ENCODE results near the gene CST5. TPM values are rescaled to one million over a fixed set of nuclear protein-coding genes. Genes with fewer than 3 reads are reported as not detected.

Gene CST5
- polyA plus RNA-seq, 2 of the 4 experiments (the other 2 are of a cell fraction) = not detected

DNA sequence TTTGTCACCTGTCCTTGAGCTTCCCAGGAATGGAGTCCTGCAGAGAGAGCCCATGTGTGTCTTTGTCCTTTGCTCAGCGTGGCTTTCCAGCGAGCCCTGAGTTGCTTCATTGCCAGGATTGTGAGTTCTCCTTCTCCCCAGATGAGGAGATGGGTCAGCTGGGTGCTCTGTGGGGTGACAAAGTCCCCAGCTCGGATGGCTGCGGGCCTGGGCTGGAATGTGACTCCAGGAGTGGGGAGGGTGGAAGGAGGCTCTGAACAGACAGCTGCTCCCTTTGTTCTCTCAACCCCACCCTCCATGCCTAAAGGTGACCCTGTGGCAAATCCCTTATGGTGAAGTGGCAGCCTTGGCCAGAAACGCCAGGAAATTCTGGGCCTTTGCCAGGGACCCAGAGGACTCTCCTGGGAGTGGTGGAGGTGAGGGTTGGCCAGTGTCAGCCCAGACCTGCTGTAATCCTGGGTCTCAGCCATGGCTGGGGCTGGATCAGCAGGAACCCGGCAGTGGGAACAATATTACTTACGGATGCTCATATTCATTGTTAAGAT lies 44.4 kb upstream of the CST5 start:
- H3K4me3 ChIP-seq = no peak overlapping the region
- no peak overlapping the region for H3K4me2 ChIP-seq
- ChIA-PET POLR2A (no interaction called here), CTCF (interaction anchor here (1.4 to 4.8 kb wide), 3 partner anchors 14 to 73 kb away, joined by 4 to 25 read pairs (median 5); no protein-coding TSS in a partner anchor)
- no peaks in the 10 kb centered on the region for H3K9me3 ChIP-seq
- DNase-seq (ENCODE audit: low read depth in 1 of 2, low spot score in 1 of 2) = no peak
- 31% methylated on average over 7 of the region's 7 CpGs for WGBS (ENCODE audit: missing lambda C conversion rate)
- no peak for TF ChIP-seq CHD2 (IDR thresholded peaks at IDR 0.05; ENCODE audit: low read length, partially characterized antibody)
- no peak for ATAC-seq
- H3K4me1 ChIP-seq = peaks cover 3% of the 10 kb centered on the region; the same call in 1 of the 3 replicates
- H3K27ac ChIP-seq = no peak overlapping the region
- FAIRE-seq = no peak

DNA sequence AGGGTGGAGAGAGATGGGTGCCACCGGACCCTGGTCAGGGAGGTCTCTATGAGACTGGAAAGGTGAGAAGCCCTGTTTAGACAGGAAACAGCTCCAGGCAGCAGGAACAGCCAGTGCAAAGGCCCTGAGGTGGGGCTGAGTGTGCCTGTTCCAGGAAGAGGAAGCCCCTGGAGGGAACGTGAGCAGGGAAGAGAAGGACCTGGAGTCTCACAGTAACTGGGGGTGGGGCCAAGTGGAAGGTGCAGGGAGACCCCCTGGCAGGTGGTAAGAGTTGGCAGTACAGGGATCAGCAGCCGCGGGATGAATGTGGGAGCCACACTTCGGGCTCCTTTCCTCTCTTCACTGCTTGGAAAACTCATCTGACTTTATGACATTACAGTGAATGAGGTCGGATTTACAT lies 43.8 kb upstream of the CST5 start:
- TF ChIP-seq TFCP2L1 (CRISPR knock-in tag; IDR thresholded peaks at IDR 0.05) (no peak), NR3C1 (IDR thresholded peaks at IDR 0.05) (no peak), PHF8 (IDR thresholded peaks at IDR 0.05; ENCODE audit: borderline replicate concordance, low read depth) (no peak)
- CTCF ChIA-PET = interaction anchor here (4.8 kb wide), 1 partner anchor 15 kb away, joined by 25 read pairs; no protein-coding TSS in a partner anchor
- DNase-seq (ENCODE audit: low read depth in 1 of 2, low spot score in 1 of 2) = no peak
- H3K4me1 ChIP-seq = peaks cover 3% of the 10 kb centered on the region; the same call in 1 of the 3 replicates
- POLR2A ChIA-PET = no interaction called here
- no peak overlapping the region for H3K27ac ChIP-seq
- FAIRE-seq = no peak
- H3K4me3 ChIP-seq = no peak overlapping the region
- 45% methylated on average over 6 of the region's 6 CpGs for WGBS (ENCODE audit: missing lambda C conversion rate)
- ATAC-seq = no peak
- H3K4me2 ChIP-seq = no peak overlapping the region
- no peaks in the 10 kb centered on the region for H3K9me3 ChIP-seq

DNA sequence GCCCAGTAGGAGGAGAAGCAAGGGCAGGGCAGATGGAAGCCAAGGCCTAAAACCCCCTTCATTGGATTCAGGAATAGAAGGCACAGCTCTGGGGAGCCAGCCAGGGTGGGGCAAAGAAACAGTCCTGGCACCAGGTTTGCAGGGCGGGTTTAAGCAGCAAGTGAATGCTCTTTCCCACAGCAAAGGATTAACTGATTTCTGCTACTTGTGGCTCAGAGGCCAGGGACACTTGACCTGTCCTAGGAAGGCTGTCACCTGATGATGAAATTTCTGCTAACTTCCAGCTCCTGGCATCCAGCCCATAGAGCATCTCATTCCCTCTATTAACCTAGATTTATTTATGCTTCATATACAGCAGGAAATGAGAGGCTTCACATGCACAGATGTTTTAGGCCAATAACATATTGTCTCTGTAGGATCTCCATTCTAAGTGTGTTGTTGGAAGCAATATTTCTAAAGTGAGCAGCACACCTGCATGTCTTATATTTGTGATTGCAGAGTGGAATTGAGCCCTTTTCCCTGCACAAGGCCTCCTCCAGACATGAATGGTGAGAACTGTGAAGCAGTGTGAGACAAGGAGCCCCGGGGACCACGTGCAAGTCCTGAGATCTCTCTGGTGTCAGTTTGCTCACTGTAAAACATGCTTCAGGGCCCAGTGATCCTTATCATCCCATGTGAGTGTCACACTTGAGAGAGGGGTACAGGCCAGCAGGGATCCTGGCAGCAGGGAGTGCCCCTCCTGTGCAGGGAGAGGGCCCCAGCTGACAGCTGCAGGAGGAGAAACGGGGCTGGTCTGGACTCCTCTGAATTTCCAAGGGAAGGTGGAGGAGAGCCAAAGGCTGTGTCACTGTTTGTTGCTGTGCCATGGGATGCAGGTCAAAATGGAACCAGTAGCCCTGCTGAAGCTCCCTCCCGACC lies 41.1 kb upstream of the CST5 start:
- ChIA-PET CTCF (interaction anchor here (0.6 to 1.5 kb wide), 6 partner anchors 17 to 1010 kb away, joined by 3 to 6 read pairs (median 4); no protein-coding TSS in a partner anchor), POLR2A (no interaction called here)
- ATAC-seq (no peak), FAIRE-seq (no peak), DNase-seq (ENCODE audit: low read depth in 1 of 2, low spot score in 1 of 2) (no peak)
- 28% methylated on average over 5 of the region's 5 CpGs for WGBS (ENCODE audit: missing lambda C conversion rate)
- Histone ChIP-seq H3K4me1 (peaks cover 3% of the 10 kb centered on the region; the same call in 1 of the 3 replicates), H3K27ac (no peak overlapping the region), H3K4me2 (no peak overlapping the region), H3K9me3 (no peaks in the 10 kb centered on the region), H3K4me3 (no peak overlapping the region)
- TF ChIP-seq RFX5 (IDR thresholded peaks at IDR 0.05) = no peak
- TF ChIP-seq NR3C1 (IDR thresholded peaks at IDR 0.05) = no peak
- TF ChIP-seq HOXA7 (CRISPR knock-in tag; IDR thresholded peaks at IDR 0.05) = no peak
- TF ChIP-seq, protein P1, sequence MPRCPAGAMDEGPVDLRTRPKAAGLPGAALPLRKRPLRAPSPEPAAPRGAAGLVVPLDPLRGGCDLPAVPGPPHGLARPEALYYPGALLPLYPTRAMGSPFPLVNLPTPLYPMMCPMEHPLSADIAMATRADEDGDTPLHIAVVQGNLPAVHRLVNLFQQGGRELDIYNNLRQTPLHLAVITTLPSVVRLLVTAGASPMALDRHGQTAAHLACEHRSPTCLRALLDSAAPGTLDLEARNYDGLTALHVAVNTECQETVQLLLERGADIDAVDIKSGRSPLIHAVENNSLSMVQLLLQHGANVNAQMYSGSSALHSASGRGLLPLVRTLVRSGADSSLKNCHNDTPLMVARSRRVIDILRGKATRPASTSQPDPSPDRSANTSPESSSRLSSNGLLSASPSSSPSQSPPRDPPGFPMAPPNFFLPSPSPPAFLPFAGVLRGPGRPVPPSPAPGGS (IDR thresholded peaks at IDR 0.05) = no peak
- TF ChIP-seq HOXB13 (CRISPR knock-in tag; IDR thresholded peaks at IDR 0.05; ENCODE audit: low read depth) = no peak
- TF ChIP-seq FOXS1 (CRISPR knock-in tag; IDR thresholded peaks at IDR 0.05) = no peak
- no peak for TF ChIP-seq CBX8 (IDR thresholded peaks at IDR 0.05)
- no peak for TF ChIP-seq FOSB (CRISPR knock-in tag; IDR thresholded peaks at IDR 0.05)

DNA sequence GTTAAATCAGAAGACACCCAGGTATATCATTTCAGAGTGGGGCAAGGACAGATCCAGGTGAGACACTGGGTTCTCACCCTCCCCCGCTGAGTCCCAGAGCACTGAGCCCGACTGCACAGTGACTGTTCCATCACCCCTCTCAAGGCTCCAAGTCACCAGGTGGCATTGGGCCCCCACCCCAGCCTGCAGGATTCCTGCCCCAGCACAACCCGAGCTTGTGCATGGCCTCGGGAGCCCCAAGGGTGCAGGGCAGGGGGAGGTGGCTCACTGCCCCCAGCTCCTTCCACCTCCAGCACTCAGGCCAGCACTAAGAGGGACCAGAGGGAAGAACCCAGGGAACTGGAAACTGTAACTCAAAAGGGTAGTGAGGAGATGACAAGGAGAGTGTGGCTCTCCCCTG lies 39.3 kb upstream of the CST5 start:
- FAIRE-seq (no peak), DNase-seq (ENCODE audit: low read depth in 1 of 2, low spot score in 1 of 2) (no peak), ATAC-seq (no peak)
- Histone ChIP-seq H3K4me2 (no peak overlapping the region), H3K4me1 (peaks cover 3% of the 10 kb centered on the region; the same call in 1 of the 3 replicates), H3K27ac (no peak overlapping the region), H3K4me3 (no peak overlapping the region), H3K9me3 (no peaks in the 10 kb centered on the region)
- 25% methylated on average over 4 of the region's 4 CpGs for WGBS (ENCODE audit: missing lambda C conversion rate)
- POLR2A ChIA-PET = no interaction called here
- TF ChIP-seq POLR2A (IDR thresholded peaks at IDR 0.05; ENCODE audit: low read length) (no peak), HEYL (CRISPR knock-in tag; IDR thresholded peaks at IDR 0.05) (no peak), KDM1A (IDR thresholded peaks at IDR 0.05; ENCODE audit: low read depth) (no peak), EHMT2 (IDR thresholded peaks at IDR 0.05; ENCODE audit: low read depth) (no peak), TP53 (CRISPR knock-in tag; IDR thresholded peaks at IDR 0.05) (no peak), RFX5 (IDR thresholded peaks at IDR 0.05) (no peak), MYC (IDR thresholded peaks at IDR 0.05; ENCODE audit: borderline replicate concordance, low read length) (no peak), CBX2 (IDR thresholded peaks at IDR 0.05; ENCODE audit: borderline replicate concordance, low read depth) (no peak)
- TF ChIP-seq, protein P2, sequence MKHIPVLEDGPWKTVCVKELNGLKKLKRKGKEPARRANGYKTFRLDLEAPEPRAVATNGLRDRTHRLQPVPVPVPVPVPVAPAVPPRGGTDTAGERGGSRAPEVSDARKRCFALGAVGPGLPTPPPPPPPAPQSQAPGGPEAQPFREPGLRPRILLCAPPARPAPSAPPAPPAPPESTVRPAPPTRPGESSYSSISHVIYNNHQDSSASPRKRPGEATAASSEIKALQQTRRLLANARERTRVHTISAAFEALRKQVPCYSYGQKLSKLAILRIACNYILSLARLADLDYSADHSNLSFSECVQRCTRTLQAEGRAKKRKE (CRISPR knock-in tag; IDR thresholded peaks at IDR 0.05; ENCODE audit: low read depth) = no peak
- TF ChIP-seq, protein P1 (IDR thresholded peaks at IDR 0.05) = no peak
- CTCF ChIA-PET = interaction anchor here (1.4 kb wide), 1 partner anchor 1012 kb away, joined by 4 read pairs; no protein-coding TSS in a partner anchor

All from A549 (cell line).